Esophagus muscularis mucosa (tissue), 4 donors: ENCODE measurements around the gene RBM20. TPM values are rescaled to one million over a fixed set of nuclear protein-coding genes. Genes with fewer than 3 reads are reported as not detected.

Experiments
- DNase-seq: peaks from one replicate; pipeline ENCODE4 v3.0.0-alpha.2; 2017; ENCODE audit errors: extremely low spot score
- H3K27ac ChIP-seq, 4 donors: fragments of 200-600 bp; sonication (generic); replicated peaks in 1 of 4; 1 replicate in 3 of 4; 2 replicates in 1 of 4; pipeline ENCODE4 v1.5.1; 2016 to 2019; ENCODE audit warnings: mild to moderate bottlenecking in 1 of 4
- H3K27me3 ChIP-seq, 4 donors: fragments of 200-600 bp; sonication (generic); one replicate each; pipeline versions ENCODE4 v1.5.1 to v1.6.0; 2016 to 2019
- H3K36me3 ChIP-seq, 4 donors: fragments of 200-600 bp; sonication (generic); one replicate each; pipeline ENCODE4 v1.5.1; 2016 to 2019
- H3K4me1 ChIP-seq, 4 donors: fragments of 200-600 bp; sonication (generic); one replicate each; pipeline ENCODE4 v1.5.1; 2016 to 2019
- H3K4me3 ChIP-seq, 4 donors: fragments of 200-600 bp; sonication (generic); 1 replicate in 2 of 4; 2 replicates in 2 of 4; pipeline ENCODE4 v1.5.1; 2016 to 2019; ENCODE audit warnings: mild to moderate bottlenecking in 4 of 4, moderate library complexity in 1 of 4
- H3K9me3 ChIP-seq, 4 donors: fragments of 200-600 bp; sonication (generic); 1 replicate in 3 of 4; 2 replicates in 1 of 4; pipeline ENCODE4 v1.5.1; 2016 to 2019
- EP300 ChIP-seq: sonication (generic); formaldehyde crosslinking; IDR thresholded peaks from one replicate; pipeline ENCODE4 v1.6.1; 2017; ENCODE audit warnings: antibody characterized with exemption
- POLR2A ChIP-seq: fragments of 450-650 bp; IDR thresholded peaks from one replicate; pipeline ENCODE4 v1.6.1; 2017; ENCODE audit warnings: antibody characterized with exemption, moderate library complexity, mild to moderate bottlenecking, low read depth
- POLR2AphosphoS5 ChIP-seq, 2 donors: sonication (generic); formaldehyde crosslinking; IDR thresholded peaks; one replicate each; pipeline ENCODE4 v1.6.1; 2017; ENCODE audit warnings: antibody characterized with exemption in 2 of 2
- WGBS: methylation state at CpG from one replicate; pipeline ENCODE4 v1.1.5; 2018; 5-methylcytosine and 5-hydroxymethylcytosine counted together
- intact Hi-C: fragments of 100-400 bp; cut with DNase I; formaldehyde crosslinking; loops from one replicate; pipeline ENCODE4 v1.15.1; 2023
- total RNA-seq, 4 donors: library from RNA; depleted of rRNA; stranded (reverse); fragments of >200 nt; gene quantifications; one replicate each; pipeline versions ENCODE4 v1.1.0 to v1.2.1, GENCODE V29; 2016
- TF ChIP-seq, protein P1 (sequence below), 3 experiments: fragments of 200-600 bp in 2 of 3; fragments of 450-650 bp in 1 of 3; sonication (generic) in 2 of 3; IDR thresholded peaks; one replicate each; pipeline ENCODE4 v1.5.1; 2017 to 2019; ENCODE audit warnings: antibody characterized with exemption in 3 of 3, mild to moderate bottlenecking in 2 of 3, moderate library complexity in 1 of 3

Gene RBM20
- total RNA-seq, 4 donors from 2014 or later: 5.3 to 7.7 (median 5.8) TPM

DNA sequence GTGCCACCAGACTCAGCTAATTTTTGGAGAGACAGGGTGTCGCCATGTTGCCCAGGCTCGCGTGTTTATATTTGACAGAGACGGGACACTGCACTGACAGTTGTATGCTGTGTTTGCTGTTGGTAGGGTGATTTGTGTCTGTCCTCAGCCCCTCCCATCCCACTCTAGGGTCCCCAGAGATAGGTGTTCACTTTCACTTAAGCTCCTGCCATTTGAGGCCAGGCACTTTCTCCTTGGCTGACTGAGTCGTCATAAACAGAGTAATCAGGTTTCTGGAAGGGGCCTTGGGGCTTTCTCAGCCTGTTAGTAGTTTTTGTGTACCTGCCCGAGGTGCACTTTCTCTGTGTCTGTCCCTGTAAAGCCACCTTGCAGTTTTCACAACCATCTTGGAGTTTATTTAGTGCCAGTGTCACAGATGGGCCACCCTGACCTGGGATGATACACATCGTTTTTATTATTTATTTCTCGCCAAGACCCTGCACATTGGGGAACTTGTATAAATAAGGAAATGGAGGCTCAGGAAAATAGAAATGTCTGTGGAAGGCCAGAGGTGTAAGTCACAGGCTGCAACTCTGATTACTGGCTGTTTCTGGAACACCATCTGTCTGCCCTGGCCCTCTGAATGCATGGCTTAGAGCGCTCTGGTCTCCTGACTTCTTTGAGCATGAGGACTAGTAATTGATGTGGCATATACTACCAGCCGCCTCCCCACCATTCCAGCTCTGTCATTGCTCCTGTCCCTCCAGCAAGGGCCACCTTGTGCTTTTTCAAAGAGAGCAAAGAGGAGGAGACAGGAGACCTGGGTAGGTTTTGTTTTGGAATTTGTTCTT lies 145.7 kb downstream of the RBM20 start:
- DNase-seq: no peak
- Histone ChIP-seq H3K36me3 (peaks cover 0 to 2% (median 0%) of the 10 kb centered on the region in 4 donors), H3K27ac (peak overlapping the region; percentile 18 to 69 (median 54)), H3K9me3 (no peaks in the 10 kb centered on the region), H3K4me3 (no peak overlapping the region), H3K27me3 (no peaks in the 10 kb centered on the region), H3K4me1 (peaks cover 49 to 77% (median 67%) of the 10 kb centered on the region in 4 donors)
- intact Hi-C loops: no loop called here
- TF ChIP-seq EP300 (no peak), POLR2AphosphoS5 (IDR thresholded peaks at IDR 0.05) (no peak), POLR2A (no peak)
- TF ChIP-seq, protein P1, sequence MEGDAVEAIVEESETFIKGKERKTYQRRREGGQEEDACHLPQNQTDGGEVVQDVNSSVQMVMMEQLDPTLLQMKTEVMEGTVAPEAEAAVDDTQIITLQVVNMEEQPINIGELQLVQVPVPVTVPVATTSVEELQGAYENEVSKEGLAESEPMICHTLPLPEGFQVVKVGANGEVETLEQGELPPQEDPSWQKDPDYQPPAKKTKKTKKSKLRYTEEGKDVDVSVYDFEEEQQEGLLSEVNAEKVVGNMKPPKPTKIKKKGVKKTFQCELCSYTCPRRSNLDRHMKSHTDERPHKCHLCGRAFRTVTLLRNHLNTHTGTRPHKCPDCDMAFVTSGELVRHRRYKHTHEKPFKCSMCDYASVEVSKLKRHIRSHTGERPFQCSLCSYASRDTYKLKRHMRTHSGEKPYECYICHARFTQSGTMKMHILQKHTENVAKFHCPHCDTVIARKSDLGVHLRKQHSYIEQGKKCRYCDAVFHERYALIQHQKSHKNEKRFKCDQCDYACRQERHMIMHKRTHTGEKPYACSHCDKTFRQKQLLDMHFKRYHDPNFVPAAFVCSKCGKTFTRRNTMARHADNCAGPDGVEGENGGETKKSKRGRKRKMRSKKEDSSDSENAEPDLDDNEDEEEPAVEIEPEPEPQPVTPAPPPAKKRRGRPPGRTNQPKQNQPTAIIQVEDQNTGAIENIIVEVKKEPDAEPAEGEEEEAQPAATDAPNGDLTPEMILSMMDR (IDR thresholded peaks at IDR 0.05): no peak
- 88% methylated on average over 10 of the region's 10 CpGs for WGBS

DNA sequence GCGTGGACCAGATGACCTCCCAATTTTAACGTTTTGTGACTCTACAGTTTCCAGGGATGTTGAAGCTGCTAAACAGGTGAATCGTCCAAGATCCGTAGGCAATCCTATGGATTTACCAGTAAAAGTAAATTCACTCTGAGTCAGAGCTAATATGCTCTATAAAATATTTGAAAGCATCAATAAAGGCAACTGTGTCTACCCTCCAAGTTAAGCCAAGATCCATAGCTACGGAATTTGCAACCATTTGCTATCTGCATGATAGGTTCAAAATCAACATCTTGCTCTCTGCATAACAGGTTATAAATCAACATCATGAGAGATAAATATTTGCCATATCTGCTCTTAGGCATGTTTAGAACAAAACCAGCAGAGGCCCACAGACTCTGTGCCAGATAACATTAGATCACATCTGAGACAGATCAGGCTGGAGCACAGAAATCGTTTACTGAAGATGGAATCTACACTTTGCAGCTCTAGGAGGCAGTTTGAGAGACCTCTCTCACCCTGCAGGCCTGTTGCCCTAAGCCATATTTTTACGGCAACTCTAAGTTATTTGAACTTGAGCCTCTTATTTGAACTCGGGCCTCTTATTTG lies 146.9 kb downstream of the RBM20 start:
- TF ChIP-seq, protein P1 (IDR thresholded peaks at IDR 0.05): no peak
- TF ChIP-seq EP300 (no peak), POLR2AphosphoS5 (IDR thresholded peaks at IDR 0.05) (no peak), POLR2A (no peak)
- WGBS: 57% methylated on average over 8 of the region's 8 CpGs
- Histone ChIP-seq H3K27me3 (no peaks in the 10 kb centered on the region), H3K9me3 (no peaks in the 10 kb centered on the region), H3K36me3 (no peaks in the 10 kb centered on the region), H3K27ac (peak overlapping the region; percentile 65 to 70 (median 68)), H3K4me3 (no peak overlapping the region), H3K4me1 (peaks cover 45 to 71% (median 61%) of the 10 kb centered on the region in 4 donors)
- DNase-seq: no peak
- intact Hi-C loops: no loop called here

DNA sequence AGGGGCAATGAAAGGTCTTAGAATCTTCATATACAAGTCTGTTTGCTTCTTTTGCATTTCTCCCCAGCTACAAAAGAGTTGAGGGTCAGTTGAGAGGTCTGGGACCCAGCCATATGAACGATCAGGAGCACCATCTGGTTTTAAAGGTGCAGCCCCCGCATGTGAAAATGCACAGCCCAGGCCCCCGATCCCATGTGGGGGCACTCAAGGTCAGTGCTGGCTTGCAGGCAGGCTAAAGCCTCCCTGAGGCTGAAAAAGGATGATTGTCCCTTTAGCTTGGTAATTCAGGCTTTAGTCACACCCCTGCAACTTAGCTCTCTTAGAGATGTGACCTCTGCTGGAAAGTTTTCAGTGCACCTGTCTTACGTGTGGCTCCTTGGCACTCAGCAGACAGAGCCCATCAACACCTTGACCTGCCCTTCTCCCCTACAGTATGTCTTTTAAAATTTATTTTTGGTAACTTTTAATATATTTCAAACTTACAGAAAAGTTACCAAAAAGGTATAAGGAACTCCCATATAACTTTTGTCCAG lies 147.5 kb downstream of the RBM20 start:
- peaks cover 42 to 65% (median 60%) of the 10 kb centered on the region in 4 donors for H3K4me1 ChIP-seq
- WGBS: 52% methylated on average over 3 of the region's 4 CpGs
- H3K27ac ChIP-seq: peak overlapping the region; percentile 65 to 70 (median 68)
- intact Hi-C loops: no loop called here
- H3K9me3 ChIP-seq: no peaks in the 10 kb centered on the region
- DNase-seq: no peak
- no peaks in the 10 kb centered on the region for H3K36me3 ChIP-seq
- no peaks in the 10 kb centered on the region for H3K27me3 ChIP-seq
- TF ChIP-seq POLR2A (no peak), POLR2AphosphoS5 (IDR thresholded peaks at IDR 0.05) (no peak), EP300 (no peak)
- TF ChIP-seq, protein P1 (IDR thresholded peaks at IDR 0.05): no peak
- H3K4me3 ChIP-seq: no peak overlapping the region

DNA sequence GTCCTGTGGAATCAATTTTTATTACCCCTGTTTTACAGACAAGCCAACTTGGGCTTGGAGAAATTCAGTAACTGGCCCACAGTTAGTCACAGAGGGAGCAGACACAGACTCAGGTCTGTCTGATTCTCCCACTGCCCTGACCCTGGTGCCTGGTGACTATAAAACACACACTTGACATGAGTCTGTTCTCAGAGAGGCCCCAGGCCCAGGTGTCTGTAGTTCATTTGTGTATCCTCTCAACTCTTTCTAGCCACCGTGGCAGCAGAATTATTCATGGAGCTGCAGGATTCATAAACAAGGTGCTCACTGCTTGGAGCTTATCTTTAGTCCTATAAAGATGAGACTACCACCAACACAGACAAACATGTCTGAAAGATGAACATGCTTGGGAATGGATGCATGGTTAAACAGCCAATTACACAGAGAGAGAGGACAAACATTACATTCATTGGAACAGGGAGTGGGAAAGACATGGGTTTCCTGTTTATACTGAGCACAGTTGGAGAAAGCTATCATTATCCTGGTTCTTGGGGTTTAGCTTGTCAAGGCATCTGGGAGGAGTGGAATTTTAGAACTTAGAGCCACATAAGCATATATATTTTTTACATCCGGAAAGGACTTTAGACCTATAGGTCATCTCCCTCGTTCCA lies 148.5 kb downstream of the RBM20 start:
- Histone ChIP-seq H3K27ac (peak overlapping the region; percentile 65 to 70 (median 68)), H3K27me3 (no peaks in the 10 kb centered on the region), H3K4me1 (peaks cover 32 to 60% (median 55%) of the 10 kb centered on the region in 4 donors)

More for the DNA sequence above, 148.5 kb downstream of the RBM20 start:
- peaks cover 0 to 3% (median 0%) of the 10 kb centered on the region in 4 donors for H3K36me3 ChIP-seq
- intact Hi-C loops: no loop called here
- DNase-seq: no peak
- H3K9me3 ChIP-seq: no peaks in the 10 kb centered on the region
- 67% methylated on average over 3 of the region's 3 CpGs for WGBS
- TF ChIP-seq POLR2AphosphoS5 (IDR thresholded peaks at IDR 0.05) (no peak), POLR2A (no peak), EP300 (no peak)
- TF ChIP-seq, protein P1 (IDR thresholded peaks at IDR 0.05): no peak
- H3K4me3 ChIP-seq: no peak overlapping the region
